ENCODE measurements around the gene GOLGA8B.

DNA sequence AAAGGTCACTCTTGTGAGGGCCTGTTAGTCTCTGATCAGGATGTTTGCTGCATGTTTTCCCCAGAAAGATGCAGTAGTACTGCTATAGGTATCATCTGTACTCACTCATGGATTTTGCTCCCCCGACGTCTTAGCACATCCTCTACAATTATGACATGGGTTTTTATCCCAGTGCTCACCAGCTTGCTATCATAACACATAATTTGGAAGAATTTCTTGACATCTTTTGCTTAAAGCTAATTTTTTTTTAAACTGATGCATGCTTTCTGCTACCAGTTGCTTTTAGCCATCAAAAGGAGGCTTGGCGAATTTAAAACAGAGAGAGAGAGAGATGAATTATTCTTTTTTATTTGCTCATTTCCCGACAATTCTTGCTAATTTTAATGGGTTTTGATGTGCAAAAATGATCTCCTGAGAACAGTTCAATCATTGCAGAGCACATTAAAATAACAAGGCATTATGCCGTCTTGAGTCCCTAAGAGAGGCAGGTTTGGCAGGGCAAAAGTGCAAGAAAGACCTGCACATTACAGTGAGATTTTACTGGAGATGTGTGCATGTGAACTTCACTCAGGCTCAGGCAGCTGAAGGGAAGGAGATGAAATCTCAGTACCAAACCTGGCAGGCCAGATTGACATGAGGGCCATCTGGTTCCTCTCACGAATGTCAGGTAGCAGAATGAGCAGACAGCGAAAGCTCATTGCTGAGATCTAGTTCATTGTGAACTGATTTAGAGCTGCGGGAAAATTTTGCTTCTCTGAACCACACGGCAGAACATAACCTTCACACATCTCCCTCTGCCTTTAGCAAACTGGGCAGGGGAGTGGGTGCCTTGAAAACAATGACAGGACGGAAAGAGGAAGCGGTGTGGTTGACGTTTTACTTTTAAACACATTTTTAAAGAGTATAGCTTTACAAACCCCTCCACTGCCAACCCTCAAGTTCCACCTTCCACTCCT lies 25.9 kb upstream of the GOLGA8B start:
- TF ChIP-seq POLR2AphosphoS5 (IDR thresholded peaks at IDR 0.05) (no peak), CTCF (IDR thresholded peaks at IDR 0.05) (no peak)

Data from suprapubic skin (tissue), 3 donors.